Measurements from ENCODE around the gene SNAP91.
"Not testable (repeated sequence)": the region's sequence is repeated elsewhere in the genome, so short reads cannot be mapped to it uniquely, and the experiment has no call there.

Gene SNAP91

DNA sequence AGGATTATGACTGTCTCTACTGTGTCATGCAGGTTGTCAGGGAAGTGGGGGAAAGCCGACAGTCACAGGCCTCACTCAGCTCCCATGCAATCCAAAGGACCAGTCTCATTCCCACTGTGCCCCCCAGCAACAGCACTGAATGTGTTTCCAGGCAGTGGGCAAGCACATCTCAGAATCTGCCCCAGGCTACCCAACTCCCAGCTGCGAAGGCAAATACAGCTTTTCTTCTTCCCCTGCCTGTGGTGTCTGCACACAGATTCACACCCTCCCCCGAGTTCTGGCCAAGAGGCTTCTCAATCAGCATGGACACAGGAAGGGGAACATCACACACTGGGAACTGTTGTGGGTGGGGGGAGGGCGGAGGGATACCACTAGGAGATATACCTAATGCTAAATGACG is 75.3 kb downstream of the SNAP91 start:
- no peak for DNase-seq (ENCODE audit: low read depth, low spot score)

DNA sequence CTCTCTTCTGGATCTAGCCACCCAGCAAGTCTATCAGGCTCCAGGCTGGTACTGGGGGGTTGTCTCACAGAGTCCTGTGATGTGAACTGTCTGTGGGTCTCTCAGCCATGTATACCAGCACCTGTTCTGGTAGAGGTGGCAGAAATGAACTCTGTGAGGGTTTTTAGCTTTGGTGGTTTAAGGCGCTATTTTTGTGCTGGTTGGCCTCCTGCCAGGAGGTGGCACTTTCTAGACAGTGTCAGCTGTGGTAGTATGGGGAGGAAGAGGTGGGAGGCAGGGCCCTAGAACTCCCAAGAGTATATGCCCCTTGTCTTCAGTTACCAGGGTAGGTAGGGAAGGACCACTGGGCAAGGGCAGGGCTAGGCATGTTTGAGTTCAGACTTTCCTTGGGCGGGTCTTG is 75.8 kb downstream of the SNAP91 start:
- no peak for DNase-seq (ENCODE audit: low read depth, low spot score)

- not testable (repeated sequence) for DNase-seq (ENCODE audit: low read depth, low spot score)
Observed at GRCh38 chr6:83629908-83630307, 79.0 kb downstream of the SNAP91 start.

GRCh38 chr6:83615025-83615999 is 93.6 kb downstream of the SNAP91 start:
- no peak for DNase-seq (ENCODE audit: low read depth, low spot score)

GRCh38 chr6:83613378-83613777 is 95.5 kb downstream of the SNAP91 start:
- no peak for DNase-seq (ENCODE audit: low read depth, low spot score)

DNA sequence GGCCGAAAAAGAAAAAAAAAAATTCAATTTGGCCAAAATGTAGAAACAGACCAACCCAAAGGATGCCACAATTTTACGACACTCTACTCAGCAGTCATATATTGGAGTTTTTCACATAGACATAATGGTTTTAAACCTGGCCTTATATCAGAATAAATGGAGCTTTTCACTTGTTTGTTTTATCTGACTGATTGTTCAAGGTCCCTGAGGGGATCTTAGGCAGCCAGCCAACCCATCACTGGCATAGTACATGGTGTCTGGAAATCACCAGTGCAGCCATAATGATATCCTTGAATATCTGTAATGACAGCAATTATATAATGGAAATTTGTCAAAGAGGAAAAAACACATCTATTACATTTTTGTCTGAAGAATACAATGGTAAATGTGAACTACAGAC is 99.7 kb downstream of the SNAP91 start:
- DNase-seq (ENCODE audit: low read depth, low spot score), result no peak

DNA sequence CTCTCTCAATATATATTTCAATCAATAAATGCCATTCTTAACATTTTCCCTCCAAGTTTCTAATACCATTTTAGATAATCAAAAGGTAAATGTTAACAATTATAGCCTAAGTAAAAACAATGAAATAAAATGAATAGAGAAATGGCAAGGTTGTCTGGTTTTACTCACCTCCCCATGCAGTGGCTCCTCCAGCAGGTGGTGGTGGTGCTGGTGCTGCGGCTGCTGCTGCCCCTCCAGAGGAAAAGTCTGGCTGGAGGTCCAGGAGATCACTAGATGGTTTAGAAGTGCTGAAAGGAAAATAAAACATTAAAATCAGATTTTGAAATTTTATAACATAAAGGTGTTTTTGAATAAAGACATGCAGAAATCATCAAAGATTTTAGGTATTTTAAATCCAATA is 103.4 kb downstream of the SNAP91 start:
- DNase-seq (ENCODE audit: low read depth, low spot score), result no peak

GRCh38 chr6:83603551-83603950 is 105.3 kb downstream of the SNAP91 start:
- DNase-seq (ENCODE audit: low read depth, low spot score), result no peak

GRCh38 chr6:83601119-83601518 is 107.8 kb downstream of the SNAP91 start:
- DNase-seq (ENCODE audit: low read depth, low spot score), result no peak

GRCh38 chr6:83600459-83600858 is 108.4 kb downstream of the SNAP91 start:
- no peak for DNase-seq (ENCODE audit: low read depth, low spot score)

DNA sequence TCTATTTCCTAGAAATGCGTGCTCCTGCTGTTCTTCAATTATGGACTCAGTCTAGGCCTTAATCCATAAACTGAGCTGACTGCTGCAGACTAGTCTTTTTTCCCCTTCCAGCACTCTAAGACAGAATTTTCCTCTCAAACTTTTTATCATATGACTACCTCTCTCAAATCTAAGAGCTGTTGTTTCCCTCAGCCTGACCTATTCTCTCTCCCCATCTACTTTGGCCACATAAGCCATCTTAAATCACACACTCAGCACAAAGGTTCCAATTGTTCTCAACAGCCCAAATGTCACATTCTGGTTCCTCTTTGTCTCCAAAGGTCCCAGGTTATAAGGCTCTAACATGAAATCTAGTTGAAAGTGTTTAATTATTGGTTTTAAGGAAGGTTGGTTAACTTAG is 111.4 kb downstream of the SNAP91 start:
- DNase-seq (ENCODE audit: low read depth, low spot score), result no peak

DNA sequence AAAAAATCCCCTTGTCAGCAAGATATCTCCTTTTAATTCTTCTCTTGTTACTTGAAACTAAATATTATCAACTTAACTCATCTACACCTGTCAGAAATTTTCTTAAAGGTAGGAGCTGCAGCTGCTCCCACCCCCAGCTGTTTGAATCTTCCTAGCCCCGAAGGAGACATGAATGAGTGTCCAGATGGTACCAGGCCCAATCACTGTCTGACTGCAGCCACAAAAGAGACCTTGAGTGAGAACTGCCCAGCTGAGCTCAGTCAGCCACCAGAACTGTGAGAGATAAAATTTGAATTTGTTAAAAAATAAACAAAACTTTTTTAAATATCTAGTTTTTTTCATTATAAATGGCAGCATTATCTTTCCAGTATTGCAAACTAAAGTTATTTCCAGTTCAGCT is 111.8 kb downstream of the SNAP91 start:
- no peak for DNase-seq (ENCODE audit: low read depth, low spot score)

DNA sequence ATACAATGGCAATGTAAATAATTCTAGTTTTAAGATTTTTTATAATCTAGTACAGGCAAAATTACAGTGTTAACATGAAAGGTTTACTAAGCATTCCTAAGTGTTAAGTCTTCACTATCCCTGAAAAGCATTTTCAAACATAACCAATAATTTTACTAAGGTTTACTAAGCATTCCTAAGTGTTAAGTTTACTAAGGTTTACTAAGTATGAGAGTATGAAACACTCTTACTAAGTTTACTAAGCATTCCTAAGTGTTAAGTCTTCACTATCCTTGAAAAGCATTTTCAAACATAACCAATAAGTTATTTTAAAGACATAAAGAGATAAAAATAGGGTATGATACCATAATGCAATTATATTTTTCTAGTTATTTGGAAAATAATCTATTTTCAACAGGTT is 114.0 kb downstream of the SNAP91 start:
- no peak for DNase-seq (ENCODE audit: low read depth, low spot score)

- no peak for DNase-seq (ENCODE audit: low read depth, low spot score)
Observed at GRCh38 chr6:83593395-83593785, 115.5 kb downstream of the SNAP91 start.

GRCh38 chr6:83592770-83593394 is 116.0 kb downstream of the SNAP91 start:
- no peak for DNase-seq (ENCODE audit: low read depth, low spot score)

- DNase-seq (ENCODE audit: low read depth, low spot score), result no peak
Observed at GRCh38 chr6:83590416-83590815, 118.5 kb downstream of the SNAP91 start.

DNA sequence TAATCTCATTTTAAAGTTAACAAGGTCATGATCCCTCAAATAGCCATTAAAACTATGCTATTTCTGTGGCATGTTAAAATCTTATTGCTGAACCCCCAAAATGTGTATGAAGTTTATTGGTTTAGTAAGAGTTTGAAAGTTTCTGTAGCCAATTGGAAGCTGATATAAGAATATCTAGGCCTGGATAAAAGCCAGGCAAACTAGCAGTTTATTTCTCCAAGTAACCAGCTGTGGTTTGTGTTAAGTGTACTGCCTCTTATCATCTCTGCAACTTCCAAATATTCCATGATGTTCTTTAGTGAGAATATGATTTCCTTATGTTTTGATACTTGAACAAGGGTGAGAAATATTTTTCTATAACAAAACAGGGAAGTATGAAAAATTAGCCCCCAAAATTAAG is 119.8 kb downstream of the SNAP91 start:
- DNase-seq (ENCODE audit: low read depth, low spot score), result no peak

- no peak for DNase-seq (ENCODE audit: low read depth, low spot score)
Observed at GRCh38 chr6:83578057-83578456, 130.8 kb downstream of the SNAP91 start.

GRCh38 chr6:83574783-83575182 is 134.1 kb downstream of the SNAP91 start:
- DNase-seq (ENCODE audit: low read depth, low spot score), result no peak

- DNase-seq (ENCODE audit: low read depth, low spot score), result not testable (repeated sequence)
Observed at GRCh38 chr6:83571663-83572185, 137.2 kb downstream of the SNAP91 start.

DNA sequence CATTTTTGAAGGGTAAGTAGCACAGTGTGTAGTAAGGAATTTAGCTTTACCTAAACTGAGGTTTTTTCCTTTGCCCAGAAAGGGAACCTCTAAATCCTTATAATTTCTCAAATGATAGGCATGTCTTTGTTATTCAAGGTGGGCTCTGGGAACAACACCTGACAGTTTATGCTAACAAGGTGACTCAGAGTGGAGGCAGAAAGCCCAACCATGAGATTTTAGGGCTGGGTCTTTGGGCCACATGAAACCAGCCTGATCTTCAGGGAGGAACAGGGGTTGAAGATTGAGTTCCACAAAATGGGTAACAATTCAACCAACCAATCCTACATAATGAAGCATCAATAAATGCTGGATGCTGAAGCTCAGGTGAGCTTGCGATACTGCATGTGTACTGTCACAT is 149.9 kb downstream of the SNAP91 start:
- no peak for DNase-seq (ENCODE audit: low read depth, low spot score)

- DNase-seq (ENCODE audit: low read depth, low spot score), result no peak
Observed at GRCh38 chr6:83556871-83557270, 152.0 kb downstream of the SNAP91 start.

DNA sequence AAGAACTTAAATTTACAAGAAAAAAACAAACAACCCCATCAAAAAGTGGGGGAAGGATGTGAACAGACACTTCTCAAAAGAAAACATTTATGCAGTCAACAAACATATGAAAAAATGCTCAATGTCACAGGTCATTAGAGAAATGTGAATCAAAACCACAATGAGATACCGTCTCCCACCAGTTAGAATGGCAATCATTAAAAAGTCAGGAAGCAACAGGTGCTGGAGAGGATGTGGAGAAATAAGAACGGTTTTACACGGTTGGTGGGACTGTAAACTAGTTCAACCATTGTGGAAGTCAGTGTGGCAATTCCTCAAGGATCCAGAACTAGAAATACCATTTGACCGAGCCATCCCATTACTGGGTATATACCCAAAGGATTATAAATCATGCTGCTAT is 157.2 kb downstream of the SNAP91 start:
- not testable (repeated sequence) for DNase-seq (ENCODE audit: low read depth, low spot score)

Data from activated naive CD8-positive, alpha-beta T cell treated with anti-CD3 and anti-CD28 coated beads, Interleukin-2, amount 50 U/mL, for 16 hours (primary cell).